Activated B cell treated with CpG ODN at 0.5 μM for 24 hours (primary cell): ENCODE results near the gene ADARB2. TPM values are rescaled to one million over a fixed set of nuclear protein-coding genes. Genes with fewer than 3 reads are reported as not detected.

Source experiments
- ATAC-seq: fragments of 200-7000 bp; cut with Tn5 transposase; one replicate; pipeline ENCODE4 v1.10.0; 2021; ENCODE audit warnings: low read depth, mild to moderate bottlenecking, moderate library complexity
- CTCF ChIA-PET: fragments of 350-600 bp; sonication (Branson Sonifier 250); formaldehyde crosslinking; loops from one replicate; lab custom pipeline; 2021; ENCODE audit warnings: antibody characterized with exemption; lab: Charles Lee
- POLR2A ChIA-PET: fragments of 350-600 bp; sonication (Branson Sonifier 250); formaldehyde crosslinking; loops from one replicate; lab custom pipeline; 2021; ENCODE audit warnings: antibody characterized with exemption; lab: Charles Lee
- DNase-seq: peaks from one replicate; pipeline ENCODE4 v3.0.0; 2022
- H3K27ac Mint-ChIP-seq: one replicate; pipeline ENCODE4 v1.8.0; 2020; ENCODE audit warnings: mixed read lengths
- H3K27me3 Mint-ChIP-seq: one replicate; pipeline ENCODE4 v1.8.0; 2021; ENCODE audit warnings: mixed read lengths
- H3K36me3 Mint-ChIP-seq: one replicate; pipeline ENCODE4 v1.8.0; 2021; ENCODE audit warnings: low read depth, mixed read lengths
- H3K4me1 Mint-ChIP-seq: one replicate; pipeline ENCODE4 v1.8.0; 2021; ENCODE audit warnings: mixed read lengths
- H3K4me3 Mint-ChIP-seq: one replicate; pipeline ENCODE4 v1.8.0; 2020; ENCODE audit warnings: mild to moderate bottlenecking, mixed read lengths
- H3K9me3 Mint-ChIP-seq: one replicate; pipeline ENCODE4 v1.8.0; 2020; ENCODE audit warnings: mixed read lengths
- intact Hi-C: fragments of 100-400 bp; cut with micrococcal nuclease; formaldehyde crosslinking; loops from one replicate; pipeline ENCODE4 v1.15.1; 2024
- total RNA-seq: library from RNA; stranded (reverse); gene quantifications from 2 replicates; pipeline ENCODE4 v1.2.3, GENCODE V29; 2022
- TF ChIP-seq, protein P1 (sequence below): fragments of 200-600 bp; IDR thresholded peaks from one replicate; pipeline ENCODE4 v1.8.0; 2022; ENCODE audit warnings: antibody characterized with exemption, mild to moderate bottlenecking

Gene ADARB2
- total RNA-seq, 1 donor from 2014 or later: 0.11 TPM

DNA sequence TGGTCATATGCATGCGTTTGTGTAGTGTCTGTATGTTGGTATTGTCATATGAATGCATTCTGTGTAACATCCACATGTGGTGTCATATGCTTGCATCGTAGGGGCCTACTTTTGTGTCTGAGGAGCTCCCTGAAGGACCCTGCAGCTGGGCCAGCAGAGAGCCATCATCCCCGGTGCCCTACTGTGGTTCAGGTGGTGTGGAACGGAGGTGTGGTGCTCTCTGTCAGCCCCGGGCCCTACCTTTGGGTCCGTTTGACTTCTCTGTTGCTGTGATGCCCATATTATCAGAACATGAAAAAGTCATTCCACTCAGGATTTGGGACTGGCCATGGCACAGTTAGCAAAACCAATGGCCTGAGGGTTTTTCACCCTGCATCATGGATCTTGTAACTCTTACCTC is 217.9 kb downstream of the ADARB2 start:
- peaks cover 11% of the 10 kb centered on the region for H3K4me1 Mint-ChIP-seq
- DNase-seq (no peak), ATAC-seq (no peak)
- peaks cover under 1% of the 10 kb centered on the region for H3K27me3 Mint-ChIP-seq
- H3K4me3 Mint-ChIP-seq: no peak overlapping the region
- TF ChIP-seq, protein P1, sequence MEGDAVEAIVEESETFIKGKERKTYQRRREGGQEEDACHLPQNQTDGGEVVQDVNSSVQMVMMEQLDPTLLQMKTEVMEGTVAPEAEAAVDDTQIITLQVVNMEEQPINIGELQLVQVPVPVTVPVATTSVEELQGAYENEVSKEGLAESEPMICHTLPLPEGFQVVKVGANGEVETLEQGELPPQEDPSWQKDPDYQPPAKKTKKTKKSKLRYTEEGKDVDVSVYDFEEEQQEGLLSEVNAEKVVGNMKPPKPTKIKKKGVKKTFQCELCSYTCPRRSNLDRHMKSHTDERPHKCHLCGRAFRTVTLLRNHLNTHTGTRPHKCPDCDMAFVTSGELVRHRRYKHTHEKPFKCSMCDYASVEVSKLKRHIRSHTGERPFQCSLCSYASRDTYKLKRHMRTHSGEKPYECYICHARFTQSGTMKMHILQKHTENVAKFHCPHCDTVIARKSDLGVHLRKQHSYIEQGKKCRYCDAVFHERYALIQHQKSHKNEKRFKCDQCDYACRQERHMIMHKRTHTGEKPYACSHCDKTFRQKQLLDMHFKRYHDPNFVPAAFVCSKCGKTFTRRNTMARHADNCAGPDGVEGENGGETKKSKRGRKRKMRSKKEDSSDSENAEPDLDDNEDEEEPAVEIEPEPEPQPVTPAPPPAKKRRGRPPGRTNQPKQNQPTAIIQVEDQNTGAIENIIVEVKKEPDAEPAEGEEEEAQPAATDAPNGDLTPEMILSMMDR: no peak
- intact Hi-C loops: no loop called here
- ChIA-PET POLR2A (no interaction called here), CTCF (no interaction called here)
- no peak overlapping the region for H3K27ac Mint-ChIP-seq
- no peaks in the 10 kb centered on the region for H3K9me3 Mint-ChIP-seq
- H3K36me3 Mint-ChIP-seq: no peaks in the 10 kb centered on the region

DNA sequence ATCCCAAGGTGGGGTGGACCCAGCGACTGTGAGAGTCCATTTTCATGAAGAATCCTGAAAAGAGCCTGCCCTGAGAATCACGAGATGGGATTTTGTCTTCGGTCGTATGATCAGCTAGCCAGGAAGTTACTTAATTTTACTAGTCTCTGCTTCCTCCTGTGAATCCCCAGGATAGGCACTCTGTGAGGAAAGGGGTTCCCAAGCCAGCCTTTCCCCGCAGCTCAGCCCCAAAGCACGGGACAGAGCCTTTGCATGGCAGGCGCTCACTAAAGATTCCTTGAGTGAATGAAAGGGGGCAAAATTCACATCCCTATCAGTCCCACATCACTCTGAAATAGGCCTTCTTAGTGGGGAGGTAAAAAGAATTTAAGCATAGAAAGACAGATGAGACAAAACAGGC is 219.6 kb downstream of the ADARB2 start:
- DNase-seq (no peak), ATAC-seq (no peak)
- Mint-ChIP-seq H3K9me3 (no peaks in the 10 kb centered on the region), H3K27ac (no peak overlapping the region), H3K27me3 (peaks cover 5% of the 10 kb centered on the region), H3K4me1 (peaks cover 5% of the 10 kb centered on the region), H3K36me3 (no peaks in the 10 kb centered on the region), H3K4me3 (no peak overlapping the region)
- ChIA-PET CTCF (no interaction called here), POLR2A (no interaction called here)
- TF ChIP-seq, protein P1: no peak
- intact Hi-C loops: no loop called here

DNA sequence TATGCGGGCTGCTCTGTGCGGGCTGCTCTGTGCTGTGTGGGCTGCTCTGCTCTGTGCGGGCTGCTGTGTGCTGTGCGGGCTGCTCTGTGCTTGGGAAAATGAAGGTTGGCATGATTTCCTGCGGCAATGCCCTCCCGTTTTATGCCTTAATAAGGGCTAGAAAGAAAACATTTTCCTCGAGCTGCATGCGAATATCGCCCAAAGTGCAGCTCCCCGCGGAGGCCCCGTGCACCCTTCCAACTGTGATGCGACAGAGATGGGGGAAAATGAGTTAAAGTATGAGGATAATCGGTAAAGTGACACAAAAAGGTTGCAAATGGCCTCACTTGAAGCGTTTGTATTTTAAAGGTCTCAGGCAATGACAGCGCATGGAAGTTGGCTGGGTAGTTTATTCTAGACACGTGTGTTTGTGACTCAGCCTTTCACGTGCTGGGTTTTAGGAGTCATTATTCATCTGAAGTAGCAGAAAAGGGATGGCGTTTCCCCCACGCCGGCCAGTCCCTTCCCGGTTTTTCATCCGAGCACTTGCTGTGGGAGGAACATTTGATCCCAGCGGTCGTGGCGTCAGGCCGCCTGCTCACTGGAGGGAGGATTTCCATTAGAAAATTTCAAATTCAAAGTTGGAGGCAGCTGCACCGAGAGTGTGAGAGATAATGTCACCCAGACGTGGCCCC is 220.7 kb downstream of the ADARB2 start:
- Mint-ChIP-seq H3K4me3 (no peak overlapping the region), H3K4me1 (peaks cover 5% of the 10 kb centered on the region), H3K27me3 (peaks cover 5% of the 10 kb centered on the region), H3K36me3 (no peaks in the 10 kb centered on the region), H3K9me3 (no peaks in the 10 kb centered on the region), H3K27ac (no peak overlapping the region)
- CTCF ChIA-PET: no interaction called here
- POLR2A ChIA-PET: no interaction called here
- no peak for ATAC-seq
- TF ChIP-seq, protein P1: no peak
- no peak for DNase-seq
- intact Hi-C loops: no loop called here

DNA sequence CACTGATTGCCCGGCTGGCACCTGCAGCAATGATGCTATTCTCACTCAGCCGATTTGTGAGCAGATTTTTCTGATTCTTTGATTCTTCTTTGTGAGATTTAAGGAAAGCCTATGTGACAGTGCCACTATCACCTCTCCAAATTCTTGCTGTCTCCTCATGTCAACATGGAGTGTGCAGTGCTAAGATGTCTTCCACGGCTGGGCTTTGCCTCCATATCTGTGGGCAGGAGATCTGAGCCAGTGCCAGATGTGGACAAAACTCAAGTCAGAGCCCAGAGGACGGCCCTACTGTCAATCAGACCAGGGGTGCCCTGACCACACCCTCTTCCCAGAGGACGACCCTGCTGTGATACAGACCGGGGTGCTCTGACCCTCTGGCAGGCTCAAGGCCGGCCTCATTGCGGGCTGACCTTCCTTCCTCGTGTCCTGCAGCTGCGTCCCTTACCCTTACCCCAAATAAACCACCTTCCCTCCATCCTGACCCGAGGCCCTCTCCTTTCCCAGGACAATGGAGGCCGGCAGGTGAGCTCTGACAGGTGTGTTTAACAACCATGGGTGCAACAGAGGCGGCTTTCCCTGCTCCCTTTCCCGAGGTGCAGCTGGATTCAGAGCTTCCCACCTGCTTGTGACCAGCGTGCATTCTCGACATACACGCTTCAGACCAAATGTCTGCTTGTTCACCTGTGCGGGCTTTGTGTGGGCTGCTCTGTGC is 221.4 kb downstream of the ADARB2 start:
- intact Hi-C loops: no loop called here
- TF ChIP-seq, protein P1: no peak
- peaks cover 5% of the 10 kb centered on the region for H3K27me3 Mint-ChIP-seq
- ChIA-PET CTCF (no interaction called here), POLR2A (no interaction called here)
- no peaks in the 10 kb centered on the region for H3K9me3 Mint-ChIP-seq
- no peak for DNase-seq
- no peak overlapping the region for H3K4me3 Mint-ChIP-seq
- no peaks in the 10 kb centered on the region for H3K36me3 Mint-ChIP-seq
- no peak for ATAC-seq
- peaks cover 5% of the 10 kb centered on the region for H3K4me1 Mint-ChIP-seq
- no peak overlapping the region for H3K27ac Mint-ChIP-seq

DNA sequence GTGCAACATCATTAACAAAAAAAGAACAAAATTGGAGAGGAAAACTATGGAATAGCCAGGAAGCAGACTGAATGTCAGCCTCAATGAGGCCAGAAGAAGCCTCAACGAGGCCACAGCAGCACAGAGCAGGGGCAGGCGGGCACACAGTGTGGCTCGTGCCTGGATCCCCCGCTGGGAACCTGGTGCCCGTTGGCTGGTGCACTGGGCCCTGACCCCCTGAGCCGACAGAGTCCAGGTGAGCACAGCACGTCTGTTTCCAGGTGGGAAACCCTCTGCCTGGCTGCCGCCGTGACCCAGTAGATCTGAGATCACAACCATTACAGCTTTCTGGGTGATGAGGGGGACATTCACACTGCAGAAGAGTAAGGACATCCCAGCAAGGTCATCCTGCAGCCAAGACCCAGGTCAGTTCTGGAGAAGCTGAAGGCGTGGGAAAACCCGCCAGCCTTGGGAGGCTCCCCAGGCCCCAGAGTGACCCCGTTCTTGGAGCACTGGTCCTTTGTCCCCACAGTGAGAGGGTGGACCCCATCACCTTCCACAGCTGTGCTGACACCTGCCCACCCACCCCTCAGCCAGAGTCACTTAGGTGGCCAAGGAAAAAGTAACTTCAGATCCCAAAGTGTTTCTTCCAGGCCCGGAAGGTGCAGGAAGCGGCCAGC is 222.1 kb downstream of the ADARB2 start:
- Mint-ChIP-seq H3K4me1 (peaks cover 5% of the 10 kb centered on the region), H3K27me3 (peaks cover 5% of the 10 kb centered on the region), H3K36me3 (no peaks in the 10 kb centered on the region), H3K4me3 (no peak overlapping the region), H3K9me3 (no peaks in the 10 kb centered on the region), H3K27ac (no peak overlapping the region)
- intact Hi-C loops: no loop called here
- ChIA-PET POLR2A (no interaction called here), CTCF (no interaction called here)
- ATAC-seq: no peak
- TF ChIP-seq, protein P1: no peak
- no peak for DNase-seq
